PC-3 (cell line): Measurements from ENCODE around the gene FBLN5.

Experiments used
- CTCF ChIP-seq: fragments of 300-600 bp; sonication (generic); conservative IDR thresholded peaks from 2 replicates; pipeline ENCODE4 v1.5.1; 2017; ENCODE audit warnings: antibody characterized with exemption, low read depth, mild to moderate bottlenecking, low read length
- EZH2phosphoT487 ChIP-seq: fragments of 300-600 bp; sonication (generic); IDR thresholded peaks from 2 replicates; pipeline ENCODE4 v1.6.1; 2018; ENCODE audit warnings: mild to moderate bottlenecking, antibody characterized with exemption, low read length, borderline replicate concordance

- TF ChIP-seq CTCF (no peak), EZH2phosphoT487 (no peak)
Measured at GRCh38 chr14:91919814-91920213, 27.7 kb downstream of the FBLN5 start.
